ENCODE data around the gene PARL.

Gene PARL

DNA sequence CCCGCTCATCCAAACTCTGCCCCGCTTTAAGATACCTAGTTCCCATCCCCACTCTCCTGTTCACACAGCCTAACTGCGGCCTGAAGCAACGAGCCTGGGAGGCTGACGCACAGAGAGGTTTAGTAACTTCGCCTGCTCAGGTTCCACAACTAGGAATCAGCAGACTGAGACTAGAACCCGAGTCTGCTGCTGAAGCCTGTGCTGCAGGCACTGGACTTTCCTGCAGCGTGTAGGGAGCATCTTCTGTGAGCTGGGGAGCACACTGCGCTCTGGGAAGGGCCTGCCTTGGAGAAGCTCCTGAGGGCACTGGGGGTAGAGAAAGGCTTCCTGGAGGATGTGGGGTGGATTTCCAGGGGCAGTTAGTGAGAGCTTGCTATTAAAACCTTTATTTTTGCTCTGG, 54.5 kb downstream of the PARL start:
- Mint-ChIP-seq H3K27me3 (no peaks in the 10 kb centered on the region), H3K36me3 (ENCODE audit: insufficient read depth) (peaks cover 23% of the 10 kb centered on the region), H3K27ac (ENCODE audit: low read depth) (no peak overlapping the region), H3K4me3 (no peak overlapping the region), H3K4me1 (peaks cover 5% of the 10 kb centered on the region), H3K9me3 (no peaks in the 10 kb centered on the region)
- no peak for DNase-seq (ENCODE audit: low spot score in 2 of 2)
- no peak for ATAC-seq (replicated peaks; ENCODE audit: extremely low read depth, poor library complexity, severe bottlenecking)

DNA sequence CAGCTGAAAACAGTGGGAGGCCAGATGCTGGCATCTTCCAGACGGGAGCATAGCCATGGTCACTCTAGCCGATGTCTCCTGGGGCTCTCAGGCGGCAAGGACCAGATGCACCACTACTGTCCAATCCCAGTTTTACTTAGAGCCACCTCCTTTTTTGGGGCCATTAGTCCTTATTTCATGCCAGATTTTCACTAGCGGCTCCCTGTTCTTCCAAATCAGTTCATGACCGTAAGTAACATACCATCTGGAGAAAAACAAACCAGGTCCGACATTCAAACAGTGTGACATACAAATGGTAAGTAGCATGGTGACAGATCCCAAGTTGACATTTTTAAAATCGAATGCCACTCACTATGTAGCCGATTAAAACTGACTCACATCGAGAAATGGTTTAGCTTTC, 55.2 kb downstream of the PARL start:
- H3K4me3 Mint-ChIP-seq: no peak overlapping the region
- ATAC-seq (replicated peaks; ENCODE audit: extremely low read depth, poor library complexity, severe bottlenecking) (no peak), DNase-seq (ENCODE audit: low spot score in 2 of 2) (no peak)
- H3K9me3 Mint-ChIP-seq: no peaks in the 10 kb centered on the region
- H3K36me3 Mint-ChIP-seq (ENCODE audit: insufficient read depth): peaks cover 24% of the 10 kb centered on the region
- peaks cover 8% of the 10 kb centered on the region for H3K4me1 Mint-ChIP-seq
- no peaks in the 10 kb centered on the region for H3K27me3 Mint-ChIP-seq
- no peak overlapping the region for H3K27ac Mint-ChIP-seq (ENCODE audit: low read depth)

DNA sequence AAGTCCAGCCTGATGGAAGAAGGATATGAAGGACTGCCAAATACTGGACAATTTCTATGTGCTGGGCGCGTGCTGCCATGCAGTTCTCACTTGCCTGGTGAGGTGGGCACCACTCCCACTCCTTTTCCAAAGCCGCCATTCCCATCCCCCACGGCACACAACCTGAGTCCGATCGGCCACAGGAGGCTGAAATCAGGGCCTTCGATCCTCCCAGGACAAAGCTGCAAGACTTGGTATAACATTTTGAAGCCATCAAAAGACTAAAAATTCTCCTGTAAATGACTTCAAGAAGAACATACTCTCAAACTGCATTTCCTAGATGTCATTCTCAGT, 56.2 kb downstream of the PARL start:
- DNase-seq (ENCODE audit: low spot score in 2 of 2) (no peak), ATAC-seq (replicated peaks; ENCODE audit: extremely low read depth, poor library complexity, severe bottlenecking) (no peak)
- Mint-ChIP-seq H3K27me3 (no peaks in the 10 kb centered on the region), H3K4me1 (peaks cover 15% of the 10 kb centered on the region), H3K4me3 (no peak overlapping the region), H3K9me3 (no peaks in the 10 kb centered on the region), H3K36me3 (ENCODE audit: insufficient read depth) (peaks cover 16% of the 10 kb centered on the region), H3K27ac (ENCODE audit: low read depth) (no peak overlapping the region)

DNA sequence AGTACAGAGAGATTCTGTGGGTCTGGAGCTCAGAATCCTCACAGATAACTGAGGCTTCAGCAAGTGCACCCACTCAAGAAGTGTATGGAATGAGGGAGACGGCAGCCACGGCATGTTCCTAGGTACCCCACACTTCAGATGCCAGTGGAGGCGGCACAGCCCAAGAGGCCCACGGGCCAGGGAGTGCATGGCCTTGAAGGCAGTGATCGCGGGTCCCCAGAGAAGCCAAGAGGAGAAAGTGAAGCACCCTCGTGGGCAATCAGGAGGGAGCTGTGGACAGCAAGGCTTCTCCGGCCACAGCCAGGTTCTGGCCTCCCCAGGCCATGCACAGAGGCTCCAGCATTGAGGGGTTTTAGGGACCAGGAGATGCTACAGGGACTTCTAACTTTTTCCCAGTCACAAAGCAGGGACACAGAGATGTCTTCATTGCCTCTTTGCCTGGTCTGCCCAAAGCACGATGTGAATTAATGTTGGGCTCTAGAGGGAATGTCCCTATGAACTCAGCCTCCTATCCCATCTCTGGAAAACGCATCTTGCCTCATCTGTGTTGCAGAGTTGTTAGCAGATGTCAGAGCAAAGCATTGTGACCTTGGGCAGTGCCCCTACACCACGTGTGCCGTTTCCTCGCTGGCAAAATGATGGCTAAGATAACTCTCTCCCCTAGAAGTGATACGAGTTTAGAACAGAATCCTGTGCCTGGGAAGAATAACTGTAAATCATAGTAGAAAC, 56.7 kb downstream of the PARL start:
- DNase-seq (ENCODE audit: low spot score in 2 of 2) (no peak), ATAC-seq (replicated peaks; ENCODE audit: extremely low read depth, poor library complexity, severe bottlenecking) (no peak)
- H3K4me1 Mint-ChIP-seq: peaks cover 15% of the 10 kb centered on the region
- H3K27me3 Mint-ChIP-seq: no peaks in the 10 kb centered on the region
- H3K4me3 Mint-ChIP-seq: no peak overlapping the region
- no peak overlapping the region for H3K27ac Mint-ChIP-seq (ENCODE audit: low read depth)
- H3K9me3 Mint-ChIP-seq: no peaks in the 10 kb centered on the region
- peaks cover 16% of the 10 kb centered on the region for H3K36me3 Mint-ChIP-seq (ENCODE audit: insufficient read depth)

DNA sequence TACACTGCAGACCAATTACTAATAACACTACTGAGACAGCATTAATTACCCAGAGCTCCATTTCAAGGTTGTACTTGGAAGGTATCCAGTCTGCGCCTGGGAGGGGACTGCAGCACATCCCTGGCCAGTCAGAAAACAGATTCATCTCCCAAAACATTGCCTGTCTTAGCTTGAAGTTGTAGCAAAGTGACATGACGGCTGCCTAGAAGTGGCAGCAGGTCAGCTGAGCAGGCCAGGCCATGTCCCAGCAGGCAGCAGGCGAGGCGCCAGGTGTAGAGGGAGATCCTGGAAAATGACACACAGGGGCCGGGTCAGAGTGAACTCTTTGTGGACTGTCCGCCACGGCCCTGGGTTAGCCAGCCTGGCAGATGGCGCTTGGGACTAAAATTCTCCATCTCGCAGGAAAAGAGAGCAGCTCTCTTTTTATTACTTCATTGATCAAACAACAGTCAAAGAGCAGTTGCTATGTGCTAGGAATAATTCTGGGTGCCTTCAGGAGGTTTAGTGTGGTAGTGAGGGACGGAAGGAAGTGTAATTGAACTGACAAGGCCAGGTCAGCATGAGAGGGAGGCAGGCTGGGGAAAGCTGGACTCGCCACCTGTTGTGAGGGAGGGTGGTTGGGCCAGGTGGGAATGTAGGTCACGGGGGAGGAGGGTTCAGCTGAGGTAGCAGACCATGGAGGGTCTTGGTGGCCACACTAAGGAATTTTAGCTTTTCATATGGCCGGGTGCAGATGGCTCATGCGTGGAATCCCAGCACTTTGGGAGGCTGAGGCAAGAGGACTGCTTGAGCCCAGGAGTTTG, 58.0 kb downstream of the PARL start:
- ATAC-seq (replicated peaks; ENCODE audit: extremely low read depth, poor library complexity, severe bottlenecking): no peak
- H3K9me3 Mint-ChIP-seq: no peaks in the 10 kb centered on the region
- no peak for DNase-seq (ENCODE audit: low spot score in 2 of 2)
- peaks cover 20% of the 10 kb centered on the region for H3K4me1 Mint-ChIP-seq
- no peaks in the 10 kb centered on the region for H3K27me3 Mint-ChIP-seq
- H3K36me3 Mint-ChIP-seq (ENCODE audit: insufficient read depth): peaks cover 12% of the 10 kb centered on the region
- no peak overlapping the region for H3K27ac Mint-ChIP-seq (ENCODE audit: low read depth)
- H3K4me3 Mint-ChIP-seq: peak overlapping the region; percentile 69

DNA sequence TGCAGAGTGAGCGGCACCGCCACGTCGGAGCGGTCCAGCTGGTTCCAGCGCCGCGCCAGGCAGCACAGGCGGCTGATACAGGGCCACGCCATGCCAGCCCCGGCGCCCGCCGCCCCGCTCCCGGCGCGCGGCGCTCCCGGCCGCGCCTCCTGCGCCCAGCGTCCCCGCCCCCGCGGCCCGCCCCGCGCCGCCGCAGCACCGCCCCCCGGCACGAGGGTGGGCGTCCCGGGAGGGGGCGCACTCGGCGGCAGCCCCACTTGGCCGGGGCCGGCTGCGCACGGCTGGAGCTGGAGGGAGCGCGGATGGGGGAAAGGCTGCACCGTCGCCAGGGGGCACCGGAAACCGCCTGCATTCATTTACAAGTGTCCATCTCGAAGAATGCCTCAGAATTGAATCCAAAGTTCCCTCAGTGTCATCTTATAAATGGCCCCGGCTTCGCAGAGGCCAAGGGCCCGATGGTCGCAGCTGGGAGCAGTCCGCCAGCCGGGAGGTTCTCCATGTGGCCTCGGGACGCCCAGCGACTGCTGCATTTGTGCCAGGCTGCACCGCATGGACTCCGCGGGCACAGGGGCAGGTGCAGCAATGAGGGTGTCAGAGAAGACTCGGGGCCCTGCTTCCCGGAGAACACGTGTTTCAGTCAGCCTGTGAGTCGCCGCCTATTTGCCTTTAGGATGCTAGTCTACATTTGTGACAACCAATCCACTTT, 59.1 kb downstream of the PARL start, which contains the start of gene MAP6D1:
MAP6D1 (minus strand) TSS at position 122 of the 706 bp plus-strand sequence; CDS start at position 92, 30 bp downstream.
- Mint-ChIP-seq H3K36me3 (ENCODE audit: insufficient read depth) (peaks cover 10% of the 10 kb centered on the region), H3K9me3 (no peaks in the 10 kb centered on the region), H3K27ac (ENCODE audit: low read depth) (peak within 1 kb of the TSS; percentile 68), H3K4me1 (peaks cover 20% of the 10 kb centered on the region), H3K27me3 (no peaks in the 10 kb centered on the region), H3K4me3 (peak within 1 kb of the TSS; percentile 82)
- no peak for DNase-seq (ENCODE audit: low spot score in 2 of 2)
- ATAC-seq (replicated peaks; ENCODE audit: extremely low read depth, poor library complexity, severe bottlenecking): peak; percentile 58

DNA sequence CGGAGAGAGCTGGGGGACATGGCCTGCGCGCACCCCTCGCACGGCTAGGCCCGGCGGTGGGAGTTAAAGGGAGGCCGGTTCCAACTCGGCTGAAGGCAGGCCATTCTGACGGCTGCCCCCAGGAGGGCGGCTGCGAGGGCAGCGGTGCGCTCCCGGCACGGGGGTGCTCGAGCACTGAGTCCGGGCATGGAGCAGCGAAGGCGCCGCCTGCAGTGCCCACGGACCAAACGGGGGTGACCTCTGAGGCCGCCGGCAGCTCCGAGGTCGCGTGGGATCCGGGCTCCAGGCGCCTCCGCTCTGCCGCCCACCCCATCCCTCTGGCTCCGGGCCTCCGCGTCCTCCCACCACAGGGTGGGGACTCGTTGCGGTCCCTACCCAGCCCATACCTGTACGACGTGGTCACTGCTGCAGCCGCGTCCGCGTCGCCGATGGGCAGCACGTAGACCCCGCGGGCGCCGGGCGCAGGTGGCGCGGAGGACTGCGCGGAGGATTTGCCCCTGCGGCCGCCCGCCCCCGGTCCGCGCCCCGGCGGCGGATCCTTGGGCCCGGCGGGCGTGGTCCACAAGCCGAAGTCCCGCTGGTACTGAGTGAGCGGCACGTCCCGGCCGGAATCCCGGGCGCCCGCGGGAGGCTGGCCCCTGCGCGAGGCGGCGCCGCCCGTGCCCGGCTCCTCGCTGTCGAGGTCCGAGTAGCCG, 59.8 kb downstream of the PARL start:
- Mint-ChIP-seq H3K27me3 (no peaks in the 10 kb centered on the region), H3K9me3 (no peaks in the 10 kb centered on the region), H3K4me1 (peaks cover 20% of the 10 kb centered on the region), H3K36me3 (ENCODE audit: insufficient read depth) (peaks cover 10% of the 10 kb centered on the region), H3K4me3 (peak overlapping the region; percentile 82), H3K27ac (ENCODE audit: low read depth) (peak overlapping the region; percentile 68)
- peak; percentile 44 for ATAC-seq (replicated peaks; ENCODE audit: extremely low read depth, poor library complexity, severe bottlenecking)
- no peak for DNase-seq (ENCODE audit: low spot score in 2 of 2)

DNA sequence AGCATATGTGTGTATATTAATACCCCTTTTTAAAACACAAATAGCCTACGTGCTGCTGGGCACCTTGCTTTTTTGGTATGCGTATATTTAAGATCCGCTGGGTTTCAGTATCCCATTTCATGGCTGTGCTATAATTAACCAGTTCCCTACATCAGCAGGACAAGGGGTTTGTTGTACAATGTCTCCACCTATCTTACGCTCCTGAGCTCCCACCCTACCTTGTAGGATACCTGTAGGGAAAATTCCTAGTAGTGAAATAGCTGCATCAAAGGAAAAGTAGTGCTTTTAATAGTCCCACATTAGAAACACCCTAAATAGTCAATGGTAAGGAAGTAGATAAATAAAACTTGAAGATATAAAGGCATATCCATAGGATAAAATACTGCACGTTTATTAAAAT, 60.7 kb downstream of the PARL start:
- H3K36me3 Mint-ChIP-seq (ENCODE audit: insufficient read depth): peaks cover 9% of the 10 kb centered on the region
- ATAC-seq (replicated peaks; ENCODE audit: extremely low read depth, poor library complexity, severe bottlenecking) (no peak), DNase-seq (ENCODE audit: low spot score in 2 of 2) (no peak)
- H3K27ac Mint-ChIP-seq (ENCODE audit: low read depth): peak overlapping the region; percentile 68
- H3K4me1 Mint-ChIP-seq: peaks cover 20% of the 10 kb centered on the region
- H3K27me3 Mint-ChIP-seq: no peaks in the 10 kb centered on the region
- no peaks in the 10 kb centered on the region for H3K9me3 Mint-ChIP-seq
- H3K4me3 Mint-ChIP-seq: peak overlapping the region; percentile 82

DNA sequence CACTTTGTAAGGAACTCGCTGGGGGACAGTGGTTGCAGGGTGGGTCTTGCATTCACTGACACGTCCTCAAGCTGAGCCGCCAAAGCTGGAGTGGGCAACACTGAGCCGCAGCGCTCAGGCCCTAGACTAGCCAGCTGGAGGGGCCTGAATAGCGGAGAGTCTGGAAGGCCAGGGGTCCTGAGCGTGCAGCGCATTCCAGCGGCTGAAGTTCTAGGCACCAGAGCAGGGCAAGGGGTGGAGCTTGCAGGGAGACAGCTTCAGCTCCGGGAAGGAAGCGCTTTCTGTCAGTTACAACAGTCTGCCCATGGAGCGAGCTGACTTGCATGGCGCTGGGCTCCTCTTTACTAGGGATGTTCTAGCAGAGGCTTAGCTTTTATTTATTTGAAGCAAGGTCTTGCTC, 62.0 kb downstream of the PARL start:
- peaks cover 5% of the 10 kb centered on the region for H3K36me3 Mint-ChIP-seq (ENCODE audit: insufficient read depth)

DNA sequence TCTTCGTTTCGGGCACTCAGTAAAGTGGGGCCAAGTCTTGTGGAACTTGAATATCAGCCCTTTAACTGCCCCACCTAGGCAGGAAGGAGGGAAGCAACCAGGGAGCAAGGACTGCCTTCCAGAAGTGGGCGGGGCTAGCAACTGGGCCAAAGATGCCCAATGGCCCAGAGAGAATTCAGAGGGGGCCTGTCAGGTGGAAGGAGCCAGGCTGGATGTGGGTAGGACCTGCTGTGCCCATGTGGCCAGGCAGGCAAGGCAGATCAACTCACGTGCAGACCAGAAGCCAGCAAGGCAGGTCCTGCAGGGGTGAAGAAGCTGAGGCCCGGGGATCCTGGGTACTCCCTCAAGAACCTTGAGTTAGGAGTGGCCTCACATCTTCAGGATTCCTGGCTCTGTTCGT, 64.8 kb downstream of the PARL start:
- Mint-ChIP-seq H3K4me1 (peaks cover 28% of the 10 kb centered on the region), H3K27ac (ENCODE audit: low read depth) (no peak overlapping the region), H3K36me3 (ENCODE audit: insufficient read depth) (peaks cover 7% of the 10 kb centered on the region)

More for the DNA sequence above, 62.0 kb downstream of the PARL start:
- H3K27me3 Mint-ChIP-seq: no peaks in the 10 kb centered on the region
- peaks cover 20% of the 10 kb centered on the region for H3K4me1 Mint-ChIP-seq
- ATAC-seq (replicated peaks; ENCODE audit: extremely low read depth, poor library complexity, severe bottlenecking): no peak
- H3K4me3 Mint-ChIP-seq: no peak overlapping the region
- H3K9me3 Mint-ChIP-seq: no peaks in the 10 kb centered on the region
- H3K27ac Mint-ChIP-seq (ENCODE audit: low read depth): no peak overlapping the region
- no peak for DNase-seq (ENCODE audit: low spot score in 2 of 2)

DNA sequence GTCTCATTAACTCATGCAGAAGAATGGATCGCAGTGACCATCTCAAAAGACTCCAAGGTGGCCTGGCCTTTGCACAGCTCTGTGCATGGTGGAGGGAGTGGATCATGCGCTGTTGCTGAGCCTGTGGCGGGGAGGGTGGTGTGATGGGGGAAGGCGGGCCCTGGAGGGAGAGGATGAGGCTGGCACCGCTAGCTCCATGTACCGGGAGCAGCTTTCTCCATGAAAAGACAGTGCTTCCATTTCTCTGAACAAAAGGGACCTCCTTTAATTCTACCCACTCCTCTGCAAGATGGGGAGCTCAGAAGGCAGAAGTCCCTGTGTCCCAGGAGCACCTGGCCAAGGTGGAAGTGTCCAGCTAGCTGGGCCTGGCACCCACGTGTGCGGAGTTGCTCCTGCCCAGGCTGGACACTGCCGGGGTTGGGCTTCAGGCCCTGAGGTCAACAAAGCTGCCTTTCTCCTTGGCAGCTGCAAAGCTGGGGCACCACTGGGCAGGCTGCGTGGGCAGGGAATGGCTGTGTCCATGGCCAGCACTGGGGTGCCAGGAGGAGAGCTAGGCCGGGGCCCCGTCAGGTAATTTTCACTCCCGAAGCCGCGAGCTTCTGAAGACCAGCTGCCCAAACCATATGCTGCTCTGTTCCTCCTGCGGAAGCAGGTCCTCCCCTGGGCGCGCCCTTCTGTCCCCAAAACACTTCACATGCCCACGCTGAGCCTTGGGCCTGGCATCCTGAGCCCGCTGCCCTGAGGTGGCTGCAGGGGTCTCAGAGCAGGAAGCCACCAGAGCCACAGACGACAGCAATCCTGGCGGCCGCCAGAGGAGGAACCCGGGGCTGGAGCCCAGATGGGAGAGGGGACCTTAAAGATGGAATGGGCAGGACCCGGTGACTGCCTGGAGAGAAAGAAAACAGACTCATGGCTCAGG, 65.7 kb downstream of the PARL start:
- H3K4me1 Mint-ChIP-seq: peaks cover 26% of the 10 kb centered on the region
- H3K36me3 Mint-ChIP-seq (ENCODE audit: insufficient read depth): peaks cover 5% of the 10 kb centered on the region
- no peak for DNase-seq (ENCODE audit: low spot score in 2 of 2)
- no peak for ATAC-seq (replicated peaks; ENCODE audit: extremely low read depth, poor library complexity, severe bottlenecking)
- H3K27me3 Mint-ChIP-seq: no peaks in the 10 kb centered on the region
- no peaks in the 10 kb centered on the region for H3K9me3 Mint-ChIP-seq
- H3K27ac Mint-ChIP-seq (ENCODE audit: low read depth): no peak overlapping the region
- no peak overlapping the region for H3K4me3 Mint-ChIP-seq

More for the DNA sequence above, 64.8 kb downstream of the PARL start:
- ATAC-seq (replicated peaks; ENCODE audit: extremely low read depth, poor library complexity, severe bottlenecking) (no peak), DNase-seq (ENCODE audit: low spot score in 2 of 2) (no peak)
- Mint-ChIP-seq H3K9me3 (no peaks in the 10 kb centered on the region), H3K4me3 (no peak overlapping the region), H3K27me3 (no peaks in the 10 kb centered on the region)

Data from central memory CD8-positive, alpha-beta T cell (primary cell).